ENCODE measurements around the gene MOAP1.

- TF ChIP-seq CTCF (IDR thresholded peaks at IDR 0.05; ENCODE audit: insufficient read depth, low read depth, low read length) (no peak), EZH2 (IDR thresholded peaks at IDR 0.05; ENCODE audit: insufficient read depth, low read length) (no peak)
These were observed 940 bp downstream of the MOAP1 start for GRCh38 chr14:93183596-93184317.

All from astrocyte (in vitro differentiated cells and primary cell).